RWPE2 (cell line): Measurements from ENCODE around the gene DENND4A.

Source experiments
- ATAC-seq: fragments of 200-7000 bp; cut with Tn5 transposase; 3 replicates; pipeline ENCODE4 v1.9.1; 2021; ENCODE audit warnings: low read depth
- DNase-seq: peaks from one replicate; pipeline ENCODE4 v3.0.0-alpha.2; 2020; ENCODE audit warnings: low spot score
- H3K27ac ChIP-seq: fragments of 450-650 bp; 2 replicates; pipeline ENCODE4 v1.5.1; 2017; ENCODE audit warnings: mild to moderate bottlenecking; ENCODE audit not compliant: poor library complexity, severe bottlenecking
- H3K27me3 ChIP-seq: fragments of 250-450 bp; sonication (Bioruptor Pico); 2 replicates; pipeline ENCODE4 v1.5.1; 2021; ENCODE audit warnings: mild to moderate bottlenecking, moderate library complexity; ENCODE audit not compliant: insufficient read depth, poor library complexity, severe bottlenecking
- H3K36me3 ChIP-seq: fragments of 250-450 bp; sonication (Bioruptor Pico); 2 replicates; pipeline ENCODE4 v1.5.1; 2020; ENCODE audit warnings: low read depth, mild to moderate bottlenecking, moderate library complexity
- H3K4me1 ChIP-seq: fragments of 250-450 bp; sonication (Bioruptor Pico); 2 replicates; pipeline ENCODE4 v1.5.1; 2021; ENCODE audit warnings: mild to moderate bottlenecking, moderate library complexity; ENCODE audit not compliant: insufficient read depth, poor library complexity, severe bottlenecking
- H3K4me3 ChIP-seq: fragments of 250-450 bp; sonication (Bioruptor Pico); 2 replicates; pipeline ENCODE4 v1.5.1; 2021; ENCODE audit warnings: mild to moderate bottlenecking, moderate library complexity; ENCODE audit not compliant: severe bottlenecking
- H3K9me3 ChIP-seq: fragments of 250-450 bp; sonication (Bioruptor Pico); 2 replicates; pipeline ENCODE4 v1.5.1; 2021; ENCODE audit warnings: mild to moderate bottlenecking, moderate library complexity; ENCODE audit not compliant: severe bottlenecking
- CTCF ChIP-seq: fragments of 450-650 bp; IDR thresholded peaks from one replicate; pipeline ENCODE4 v1.5.1; 2017; ENCODE audit warnings: mild to moderate bottlenecking, moderate library complexity; ENCODE audit not compliant: poor library complexity, severe bottlenecking

DENND4A gene

GRCh38 chr15:65792138-65792987 is at the start of gene DENND4A:
Gene DENND4A, minus strand, starts transcription at chr15:65792293. Its CDS starts 35,843 bp downstream, at chr15:65756450.
- peak; percentile 98 for DNase-seq
- peaks cover 33% of the 10 kb centered on the region for H3K4me1 ChIP-seq

GRCh38 chr15:65841121-65841930 is 49.2 kb upstream of the DENND4A start:
- TF ChIP-seq CTCF: no peak
- H3K9me3 ChIP-seq: no peaks in the 10 kb centered on the region
- no peak overlapping the region for H3K4me3 ChIP-seq
- no peaks in the 10 kb centered on the region for H3K27me3 ChIP-seq
- no peaks in the 10 kb centered on the region for H3K36me3 ChIP-seq
- peak; percentile 63 for ATAC-seq
- H3K4me1 ChIP-seq: no peaks in the 10 kb centered on the region
- no peak overlapping the region for H3K27ac ChIP-seq
- no peak for DNase-seq

More at GRCh38 chr15:65792138-65792987, at the start of gene DENND4A:
- no peaks in the 10 kb centered on the region for H3K9me3 ChIP-seq
- H3K4me3 ChIP-seq: peak within 1 kb of the TSS; percentile 46
- no peak for TF ChIP-seq CTCF
- peak within 1 kb of the TSS; percentile 61 for H3K27ac ChIP-seq
- no peaks in the 10 kb centered on the region for H3K36me3 ChIP-seq
- no peaks in the 10 kb centered on the region for H3K27me3 ChIP-seq
- ATAC-seq: peak; percentile 80

- ATAC-seq: no peak
- Histone ChIP-seq H3K36me3 (no peaks in the 10 kb centered on the region), H3K4me1 (no peaks in the 10 kb centered on the region), H3K9me3 (no peaks in the 10 kb centered on the region), H3K4me3 (no peak overlapping the region), H3K27me3 (no peaks in the 10 kb centered on the region), H3K27ac (no peak overlapping the region)
- no peak for DNase-seq
- TF ChIP-seq CTCF: no peak
These were observed 47.9 kb upstream of the DENND4A start for GRCh38 chr15:65839985-65840384.

GRCh38 chr15:65839354-65839901 is 47.3 kb upstream of the DENND4A start:
- H3K36me3 ChIP-seq: no peaks in the 10 kb centered on the region
- H3K27me3 ChIP-seq: no peaks in the 10 kb centered on the region
- no peaks in the 10 kb centered on the region for H3K4me1 ChIP-seq
- DNase-seq: no peak
- no peak for ATAC-seq
- no peak overlapping the region for H3K27ac ChIP-seq
- TF ChIP-seq CTCF: no peak
- no peaks in the 10 kb centered on the region for H3K9me3 ChIP-seq
- H3K4me3 ChIP-seq: no peak overlapping the region
